Large intestine (tissue), 3 donors: ENCODE data around the gene MARVELD2. TPM values are rescaled to one million over a fixed set of nuclear protein-coding genes. Genes with fewer than 3 reads are reported as not detected.
A peak's percentile ranks its signal among the peaks of the same experiment; 100 is the strongest.
"Not testable (repeated sequence)": the region's sequence is repeated elsewhere in the genome, so short reads cannot be mapped to it uniquely, and the experiment has no call there.

Source experiments
- DNase-seq, 2 donors: peaks; one replicate each; pipeline versions ENCODE4 v3.0.0 to v3.0.0-alpha.2; 2013
- H3K27ac ChIP-seq: one replicate; pipeline ENCODE4 v1.5.1; 2013; ENCODE audit warnings: low read length
- H3K27me3 ChIP-seq: 2 replicates; pipeline ENCODE4 v1.6.1; 2013; ENCODE audit warnings: low read length; ENCODE audit not compliant: control insufficient read depth, insufficient read depth
- H3K36me3 ChIP-seq: 2 replicates; pipeline ENCODE4 v1.6.1; 2013; ENCODE audit warnings: low read length; ENCODE audit not compliant: control insufficient read depth, insufficient read depth
- H3K4me1 ChIP-seq: one replicate; pipeline ENCODE4 v1.6.1; 2013; ENCODE audit warnings: low read length; ENCODE audit not compliant: control insufficient read depth, insufficient read depth
- H3K4me3 ChIP-seq: one replicate; pipeline ENCODE4 v1.5.1; 2013; ENCODE audit warnings: low read length
- H3K9me3 ChIP-seq: one replicate; pipeline ENCODE4 v1.6.1; 2013; ENCODE audit warnings: mild to moderate bottlenecking, low read depth, low read length, moderate library complexity; ENCODE audit not compliant: control insufficient read depth
- WGBS: methylation state at CpG from one replicate; pipeline ENCODE4 v1.1.5; 2013; ENCODE audit warnings: low lambda C conversion rate; ENCODE audit not compliant: insufficient coverage; 5-methylcytosine and 5-hydroxymethylcytosine counted together
- polyA plus RNA-seq: library from polyadenylated mRNA; unstranded; fragments of 120-200 nt; gene quantifications from one replicate; pipeline ENCODE4 v1.2.1, GENCODE V29; 2013

MARVELD2 gene
- polyA plus RNA-seq, 1 donor: 42.0 TPM

DNA sequence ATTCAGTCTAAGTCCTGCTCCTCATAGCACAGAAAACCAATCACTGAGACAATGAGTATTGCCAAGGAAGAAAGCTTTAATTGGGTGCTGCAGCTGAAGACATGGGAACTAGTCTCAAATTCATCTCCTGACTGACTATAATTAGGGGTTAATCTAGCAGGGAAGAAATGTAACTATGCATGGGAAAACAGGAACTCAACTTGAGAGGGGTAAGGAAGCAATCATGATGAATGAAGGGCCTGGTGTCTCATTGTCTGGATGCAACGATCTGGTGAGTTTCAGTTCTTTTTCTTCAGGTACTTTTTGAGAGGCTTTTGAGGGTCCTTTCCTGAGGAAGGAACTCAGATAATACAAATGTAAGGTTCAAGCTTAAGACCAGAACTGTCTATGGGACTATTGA is 53.7 kb downstream of the MARVELD2 start:
- WGBS: no CpG with 5 or more reads among the region's 1 CpG
- H3K27me3 ChIP-seq: no peaks in the 10 kb centered on the region
- no peak overlapping the region for H3K27ac ChIP-seq
- no peaks in the 10 kb centered on the region for H3K36me3 ChIP-seq
- no peak overlapping the region for H3K4me3 ChIP-seq
- no peaks in the 10 kb centered on the region for H3K4me1 ChIP-seq
- DNase-seq: no peak
- H3K9me3 ChIP-seq: no peaks in the 10 kb centered on the region

DNA sequence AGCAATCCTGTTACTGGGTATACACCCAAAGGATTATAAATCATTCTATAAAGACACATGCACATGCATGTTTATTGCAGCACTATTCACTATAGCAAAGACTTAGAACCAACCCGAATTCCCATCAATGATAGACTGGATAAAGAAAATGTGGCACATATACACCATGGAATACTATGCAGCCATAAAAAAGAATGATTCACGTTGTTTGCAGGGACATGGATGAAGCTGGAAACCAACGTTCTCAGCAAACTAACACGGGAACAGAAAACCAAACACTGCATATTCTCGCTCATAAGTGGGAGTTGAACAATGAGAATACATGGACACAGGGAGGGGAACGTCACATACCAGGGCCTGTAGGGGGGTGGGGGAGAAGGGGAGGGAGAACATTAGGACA is 56.6 kb downstream of the MARVELD2 start:
- not testable (repeated sequence) for H3K4me3 ChIP-seq, H3K9me3 ChIP-seq, H3K27me3 ChIP-seq, H3K36me3 ChIP-seq, H3K27ac ChIP-seq, H3K4me1 ChIP-seq, DNase-seq
- WGBS: no CpG with 5 or more reads among the region's 6 CpGs

DNA sequence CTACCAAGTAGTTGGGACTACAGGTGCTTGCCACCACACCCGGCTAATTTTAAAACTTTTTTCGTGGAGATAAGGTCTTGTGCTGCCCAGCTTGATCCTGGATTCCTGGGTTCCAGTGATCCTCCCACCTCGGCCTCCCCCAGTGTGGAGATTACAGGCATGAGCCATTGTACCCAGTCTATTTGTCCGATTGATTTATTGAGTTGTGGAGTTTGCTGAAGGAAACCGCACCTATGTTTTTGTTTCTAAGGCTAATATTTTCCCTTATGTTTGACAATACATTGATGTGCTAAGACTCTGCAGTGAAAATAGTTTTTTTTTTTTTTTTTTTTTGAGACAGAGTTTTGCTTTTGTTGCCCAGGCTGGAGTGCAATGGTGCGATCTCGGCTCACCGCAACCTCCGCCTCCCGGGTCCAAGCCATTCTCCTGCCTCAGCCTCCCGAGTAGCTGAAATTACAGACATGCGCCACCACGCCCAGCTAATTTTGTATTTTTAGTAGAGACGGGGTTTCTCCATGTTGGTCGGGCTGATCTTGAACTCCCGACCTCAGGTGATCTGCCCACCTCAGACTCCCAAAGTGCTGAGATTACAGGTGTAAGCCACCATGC is 57.7 kb downstream of the MARVELD2 start:
- DNase-seq, H3K4me1 ChIP-seq, H3K27me3 ChIP-seq, H3K9me3 ChIP-seq, H3K36me3 ChIP-seq, H3K4me3 ChIP-seq, H3K27ac ChIP-seq: not testable (repeated sequence)
- no CpG with 5 or more reads among the region's 16 CpGs for WGBS

DNA sequence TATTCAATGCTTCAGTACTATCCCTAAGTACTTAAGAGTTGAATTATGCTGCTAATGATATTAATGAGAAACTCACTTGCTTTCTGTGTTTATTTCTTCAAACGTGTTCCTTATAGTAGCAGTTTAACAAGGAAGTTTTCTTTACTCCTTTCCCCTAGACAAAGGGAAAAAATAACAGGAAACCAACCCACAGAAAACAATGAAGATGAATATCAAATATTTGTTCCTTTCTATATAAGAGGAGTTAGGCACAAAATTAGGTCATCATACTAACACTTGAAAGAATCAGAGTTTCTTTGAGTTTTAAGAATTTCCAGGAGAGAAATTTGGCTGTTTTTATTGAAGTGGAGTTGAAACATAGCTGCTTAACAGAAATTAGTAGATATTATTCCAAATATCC is 62.3 kb downstream of the MARVELD2 start:
- Histone ChIP-seq H3K9me3 (no peaks in the 10 kb centered on the region), H3K36me3 (no peaks in the 10 kb centered on the region), H3K27me3 (no peaks in the 10 kb centered on the region), H3K4me1 (no peaks in the 10 kb centered on the region), H3K27ac (no peak overlapping the region), H3K4me3 (no peak overlapping the region)
- no peak for DNase-seq
- WGBS: no CpG with 5 or more reads among the region's 1 CpG

GRCh38 chr5:69478296-69478695 is 63.4 kb downstream of the MARVELD2 start:
- not testable (repeated sequence) for H3K27me3 ChIP-seq, DNase-seq, H3K4me1 ChIP-seq, H3K27ac ChIP-seq, H3K4me3 ChIP-seq, H3K36me3 ChIP-seq, H3K9me3 ChIP-seq
- WGBS: 100% methylated on average over 1 of the region's 7 CpGs

GRCh38 chr5:69484891-69485290 is 70.0 kb downstream of the MARVELD2 start:
- Histone ChIP-seq H3K36me3 (no peaks in the 10 kb centered on the region), H3K27me3 (no peaks in the 10 kb centered on the region), H3K4me1 (peaks cover 7% of the 10 kb centered on the region), H3K4me3 (no peak overlapping the region), H3K9me3 (no peaks in the 10 kb centered on the region), H3K27ac (no peak overlapping the region)
- no peak for DNase-seq
- no CpG with 5 or more reads among the region's 7 CpGs for WGBS

GRCh38 chr5:69485471-69485870 is 70.6 kb downstream of the MARVELD2 start:
- peaks cover 7% of the 10 kb centered on the region for H3K4me1 ChIP-seq
- no peaks in the 10 kb centered on the region for H3K9me3 ChIP-seq
- WGBS: no CpG with 5 or more reads among the region's 1 CpG
- DNase-seq: no peak
- no peak overlapping the region for H3K4me3 ChIP-seq
- H3K27ac ChIP-seq: no peak overlapping the region
- no peaks in the 10 kb centered on the region for H3K36me3 ChIP-seq
- no peaks in the 10 kb centered on the region for H3K27me3 ChIP-seq

DNA sequence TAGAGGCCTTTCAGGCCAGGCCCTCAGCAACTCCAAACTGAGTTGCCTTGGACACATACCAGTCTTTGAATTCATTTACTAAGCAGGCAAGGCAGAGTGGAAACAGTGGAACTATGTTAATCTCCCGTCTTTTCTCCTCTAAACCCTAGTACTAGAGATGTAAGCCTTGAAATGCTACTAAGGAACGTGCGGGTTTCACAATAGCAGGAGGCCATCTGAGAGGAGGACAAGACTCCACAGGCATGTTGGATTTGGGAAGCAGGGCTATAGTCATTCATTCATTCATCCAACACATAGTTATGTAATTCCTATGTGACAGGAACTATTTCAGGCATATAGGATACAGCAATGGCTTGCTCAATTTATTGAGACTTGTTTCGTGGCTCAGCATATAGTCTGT is 74.3 kb downstream of the MARVELD2 start:
- H3K4me3 ChIP-seq: no peak overlapping the region
- H3K27me3 ChIP-seq: peaks cover 19% of the 10 kb centered on the region
- no CpG with 5 or more reads among the region's 4 CpGs for WGBS
- peak in 1 of 2 donors; percentile 46 for DNase-seq
- peaks cover 7% of the 10 kb centered on the region for H3K4me1 ChIP-seq
- no peaks in the 10 kb centered on the region for H3K9me3 ChIP-seq
- peak overlapping the region; percentile 6 for H3K27ac ChIP-seq
- H3K36me3 ChIP-seq: no peaks in the 10 kb centered on the region

DNA sequence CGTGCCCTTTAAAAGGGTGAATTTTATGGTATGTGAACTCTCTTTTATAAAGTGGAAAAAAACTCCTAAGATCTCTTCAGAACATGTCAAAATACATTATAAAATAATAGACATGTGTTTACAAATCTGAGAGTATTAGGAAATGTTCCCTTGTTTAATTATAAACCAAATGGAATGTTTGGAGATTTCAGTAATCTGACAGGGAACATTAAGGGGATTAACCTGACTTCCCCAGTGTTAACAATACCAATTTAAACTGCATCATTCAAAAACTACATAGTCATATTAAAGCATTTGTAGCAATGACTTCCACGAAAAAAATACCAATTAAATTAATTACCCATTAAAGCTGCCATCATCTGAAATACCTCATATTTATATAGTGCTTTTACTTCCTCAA is 76.1 kb downstream of the MARVELD2 start:
- peaks cover 11% of the 10 kb centered on the region for H3K4me1 ChIP-seq
- no peaks in the 10 kb centered on the region for H3K9me3 ChIP-seq
- peaks cover 23% of the 10 kb centered on the region for H3K27me3 ChIP-seq
- H3K36me3 ChIP-seq: no peaks in the 10 kb centered on the region
- H3K27ac ChIP-seq: peak overlapping the region; percentile 99
- H3K4me3 ChIP-seq: no peak overlapping the region
- WGBS: 13% methylated on average over 1 of the region's 2 CpGs
- DNase-seq: no peak

DNA sequence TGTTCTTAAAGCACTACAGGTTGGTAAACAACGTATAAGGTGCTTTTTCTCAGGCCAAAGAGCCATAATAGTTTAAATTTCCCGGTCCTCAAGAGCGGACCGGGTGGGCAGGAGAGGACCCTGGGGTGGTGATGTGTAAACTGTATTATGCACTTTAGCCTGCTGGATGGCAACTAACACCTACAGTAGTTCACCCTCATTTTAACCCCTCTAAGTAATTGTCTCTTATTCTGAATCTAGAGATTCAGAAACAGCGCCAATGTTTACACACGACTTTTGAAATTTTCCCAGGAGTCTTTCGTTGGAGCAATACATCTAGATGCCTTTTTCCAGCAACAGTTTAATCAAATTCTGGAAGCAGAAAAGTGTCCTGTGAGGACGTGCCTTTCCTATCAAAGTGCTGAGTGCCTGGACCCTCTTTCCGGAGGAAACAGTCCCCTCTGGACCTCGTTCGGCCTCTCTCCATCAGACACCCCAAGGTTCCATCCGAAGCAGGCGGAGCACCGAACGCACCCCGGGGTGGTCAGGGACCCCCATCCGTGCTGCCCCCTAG is 77.0 kb downstream of the MARVELD2 start:
- DNase-seq: no peak
- peaks cover 16% of the 10 kb centered on the region for H3K4me1 ChIP-seq
- peaks cover 23% of the 10 kb centered on the region for H3K27me3 ChIP-seq
- H3K27ac ChIP-seq: peak overlapping the region; percentile 99
- no CpG with 5 or more reads among the region's 17 CpGs for WGBS
- H3K36me3 ChIP-seq: no peaks in the 10 kb centered on the region
- peak overlapping the region; percentile 93 for H3K4me3 ChIP-seq
- H3K9me3 ChIP-seq: no peaks in the 10 kb centered on the region

- peak; percentile 91 to 96 for DNase-seq
- H3K27me3 ChIP-seq: peaks cover 23% of the 10 kb centered on the region
- WGBS: no CpG with 5 or more reads among the region's 56 CpGs
- H3K4me3 ChIP-seq: peak within 1 kb of the TSS; percentile 93
- peaks cover 17% of the 10 kb centered on the region for H3K4me1 ChIP-seq
- no peaks in the 10 kb centered on the region for H3K36me3 ChIP-seq
- H3K27ac ChIP-seq: peak within 1 kb of the TSS; percentile 99
- no peaks in the 10 kb centered on the region for H3K9me3 ChIP-seq
Measured at GRCh38 chr5:69492391-69492922, 77.5 kb downstream of the MARVELD2 start, which contains the start of gene OCLN. Gene OCLN, plus strand, starts transcription at chr5:69492790. Its CDS starts 11,455 bp downstream, at chr5:69504245.
